IMR-90 (cell line): ENCODE data around the gene MAB21L1. TPM values are rescaled to one million over a fixed set of nuclear protein-coding genes. Genes with fewer than 3 reads are reported as not detected.

Experiments used
- ATAC-seq: fragments of 200-7000 bp; cut with Tn5 transposase; 2 replicates; pipeline ENCODE4 v1.9.1; 2020; ENCODE audit warnings: low read depth, mild to moderate bottlenecking, moderate library complexity
- BruUV-seq: library from RNA; stranded (reverse); fragments of 400-500 nt; replicated peaks from 2 replicates; lab custom pipeline; 2021; lab: Mats Ljungman, UMichigan
- CTCF ChIA-PET: fragments of 300-600 bp; formaldehyde crosslinking; extraction: SDS; loops from one replicate; lab custom pipeline; 2021; ENCODE audit warnings: antibody characterized with exemption; lab: Yijun Ruan, JAX
- POLR2A ChIA-PET: fragments of 300-600 bp; sonication (Branson Sonifier 250); formaldehyde crosslinking; loops from one replicate; lab custom pipeline; 2022; ENCODE audit warnings: antibody characterized with exemption; ENCODE audit not compliant: unreplicated experiment; lab: Charles Lee
- DNase-seq: peaks from one replicate; pipeline ENCODE4 v3.0.0; 2013
- H2AFZ ChIP-seq: replicated peaks from 2 replicates; pipeline ENCODE3; 2013; ENCODE audit warnings: low read length, mild to moderate bottlenecking; ENCODE audit not compliant: poor library complexity
- H2AK5ac ChIP-seq: 2 replicates; pipeline ENCODE4 v1.6.1; 2013; ENCODE audit warnings: low read depth, low read length, inconsistent platforms
- H2AK9ac ChIP-seq: replicated peaks from 2 replicates; pipeline ENCODE3; 2013; ENCODE audit warnings: mild to moderate bottlenecking, low read depth, low read length, moderate library complexity; ENCODE audit not compliant: poor library complexity
- H2BK120ac ChIP-seq: 2 replicates; pipeline ENCODE4 v1.6.1; 2013; ENCODE audit warnings: low read depth, low read length, inconsistent platforms
- H2BK15ac ChIP-seq: 3 replicates; pipeline ENCODE4 v1.6.1; 2013; ENCODE audit warnings: low read depth, low read length, inconsistent platforms
- H2BK20ac ChIP-seq: 2 replicates; pipeline ENCODE4 v1.6.1; 2013; ENCODE audit warnings: low read depth, mild to moderate bottlenecking, inconsistent platforms, low read length, moderate library complexity
- H2BK5ac ChIP-seq: 2 replicates; pipeline ENCODE4 v1.6.1; 2013; ENCODE audit warnings: mild to moderate bottlenecking, low read depth, low read length, inconsistent platforms; ENCODE audit not compliant: poor library complexity, severe bottlenecking
- H3K14ac ChIP-seq: replicated peaks from 2 replicates; pipeline ENCODE4 v1.6.1; 2013; ENCODE audit warnings: low read depth, low read length, inconsistent platforms
- H3K18ac ChIP-seq: 2 replicates; pipeline ENCODE4 v1.6.1; 2013; ENCODE audit warnings: low read depth, low read length, control low read depth
- H3K23ac ChIP-seq: 2 replicates; pipeline ENCODE4 v1.6.1; 2013; ENCODE audit warnings: low read depth, low read length, inconsistent platforms
- H3K27ac ChIP-seq: 2 replicates; pipeline ENCODE4 v1.5.1; 2013; ENCODE audit warnings: mild to moderate bottlenecking, control low read depth, low read length; ENCODE audit not compliant: insufficient read depth
- H3K27me3 ChIP-seq: 2 replicates; pipeline ENCODE4 v1.6.1; 2013; ENCODE audit warnings: low read length; ENCODE audit not compliant: control insufficient read depth, insufficient read depth
- H3K36me3 ChIP-seq: 2 replicates; pipeline ENCODE4 v1.6.1; 2013; ENCODE audit warnings: low read length, mixed read lengths; ENCODE audit not compliant: control insufficient read depth, insufficient read depth
- H3K4ac ChIP-seq: 2 replicates; pipeline ENCODE4 v1.6.1; 2013; ENCODE audit warnings: low read depth, low read length, inconsistent platforms
- H3K4me1 ChIP-seq: 2 replicates; pipeline ENCODE4 v1.6.1; 2013; ENCODE audit warnings: low read length, mixed read lengths; ENCODE audit not compliant: control insufficient read depth, insufficient read depth
- H3K4me2 ChIP-seq: 2 replicates; pipeline ENCODE4 v1.6.1; 2013; ENCODE audit warnings: low read depth, mild to moderate bottlenecking, control low read depth, low read length, moderate library complexity
- H3K4me3 ChIP-seq: 2 replicates; pipeline ENCODE4 v1.5.1; 2013; ENCODE audit warnings: low read depth, mild to moderate bottlenecking, control low read depth, low read length, moderate library complexity; ENCODE audit not compliant: insufficient read depth
- H3K56ac ChIP-seq: 2 replicates; pipeline ENCODE4 v1.6.1; 2013; ENCODE audit warnings: low read length, inconsistent platforms; ENCODE audit not compliant: insufficient read depth; ENCODE audit errors: extremely low read depth
- H3K79me1 ChIP-seq, 2 experiments: 2 replicates each; pipeline ENCODE4 v1.6.1; 2013; ENCODE audit warnings: low read length in 2 of 2, inconsistent platforms in 1 of 2, low read depth in 1 of 2
- H3K9ac ChIP-seq: 2 replicates; pipeline ENCODE4 v1.6.1; 2013; ENCODE audit warnings: low read depth, low read length, control low read depth
- H3K9me1 ChIP-seq: 2 replicates; pipeline ENCODE4 v1.6.1; 2013; ENCODE audit warnings: low read length, inconsistent platforms; ENCODE audit not compliant: insufficient read depth
- H3K9me3 ChIP-seq: 2 replicates; pipeline ENCODE4 v1.6.1; 2013; ENCODE audit warnings: low read length; ENCODE audit not compliant: control insufficient read depth, insufficient read depth
- H4K20me1 ChIP-seq: 2 replicates; pipeline ENCODE4 v1.6.1; 2013; ENCODE audit warnings: low read length, inconsistent platforms; ENCODE audit not compliant: insufficient read depth
- H4K5ac ChIP-seq: 2 replicates; pipeline ENCODE4 v1.6.1; 2013; ENCODE audit warnings: mild to moderate bottlenecking, low read depth, low read length, control low read depth
- H4K8ac ChIP-seq, 2 experiments: 2 replicates each; pipeline ENCODE4 v1.6.1; 2013; ENCODE audit warnings: low read depth in 2 of 2, low read length in 2 of 2, control low read depth in 1 of 2, inconsistent platforms in 1 of 2
- H4K91ac ChIP-seq: 2 replicates; pipeline ENCODE4 v1.6.1; 2013; ENCODE audit warnings: low read depth, low read length, inconsistent platforms; ENCODE audit not compliant: insufficient read depth
- BHLHE40 ChIP-seq: fragments of 150-350 bp; IDR thresholded peaks from 2 replicates; pipeline ENCODE4 v1.6.1; 2016; ENCODE audit warnings: mild to moderate bottlenecking, low read depth, low read length
- CEBPB ChIP-seq: IDR thresholded peaks from 2 replicates; pipeline ENCODE4 v1.6.1; 2012; ENCODE audit warnings: low read depth, low read length, improper control_type of control experiment
- FOS ChIP-seq: fragments of 150-350 bp; IDR thresholded peaks from 2 replicates; pipeline ENCODE4 v1.6.1; 2016; ENCODE audit warnings: low read depth, low read length
- MAFK ChIP-seq: IDR thresholded peaks from 2 replicates; pipeline ENCODE4 v1.6.1; 2012; ENCODE audit warnings: low read depth, low read length, improper control_type of control experiment
- MAZ ChIP-seq: IDR thresholded peaks from 2 replicates; pipeline ENCODE4 v1.6.1; 2012; ENCODE audit warnings: low read depth, mild to moderate bottlenecking, low read length, improper control_type of control experiment, moderate library complexity, borderline replicate concordance
- MXI1 ChIP-seq: IDR thresholded peaks from 2 replicates; pipeline ENCODE4 v1.6.1; 2012; ENCODE audit warnings: low read depth, mild to moderate bottlenecking, low read length, moderate library complexity, borderline replicate concordance
- NFE2L2 ChIP-seq: fragments of 150-350 bp; IDR thresholded peaks from 2 replicates; pipeline ENCODE4 v1.6.1; 2016; ENCODE audit warnings: low read depth, mild to moderate bottlenecking, low read length
- RAD21 ChIP-seq: IDR thresholded peaks from 2 replicates; pipeline ENCODE4 v1.6.1; 2012; ENCODE audit warnings: low read length, improper control_type of control experiment
- RCOR1 ChIP-seq: IDR thresholded peaks from 2 replicates; pipeline ENCODE4 v1.6.1; 2012; ENCODE audit warnings: mild to moderate bottlenecking, low read length, improper control_type of control experiment; ENCODE audit not compliant: insufficient replicate concordance
- SMC3 ChIP-seq: fragments of 150-350 bp; IDR thresholded peaks from 2 replicates; pipeline ENCODE4 v1.6.1; 2016; ENCODE audit warnings: low read depth, mild to moderate bottlenecking, antibody characterized with exemption, low read length, moderate library complexity
- USF2 ChIP-seq: fragments of 150-350 bp; IDR thresholded peaks from 2 replicates; pipeline ENCODE4 v1.6.1; 2017; ENCODE audit warnings: mild to moderate bottlenecking, antibody characterized with exemption, low read length, low read depth
- WGBS, 2 experiments: methylation state at CpG; one replicate each; pipeline versions ENCODE4 v1.1.5 to v1.1.7; 2013; ENCODE audit warnings: missing lambda C conversion rate in 2 of 2; ENCODE audit not compliant: insufficient read length in 1 of 2; ENCODE audit errors: extremely low coverage in 2 of 2; 5-methylcytosine and 5-hydroxymethylcytosine counted together
- dilution Hi-C: fragments of 300-500 bp; cut with HindIII; formaldehyde crosslinking; loops from one replicate; pipeline ENCODE4 v1.14.3; 2018; ENCODE audit warnings: low sequenced_read_pairs; ENCODE audit not compliant: unreplicated experiment
- in situ Hi-C: fragments of 300-500 bp; cut with MboI; formaldehyde crosslinking; loops from 3 replicates; pipeline ENCODE4 v1.14.3; 2019; ENCODE audit warnings: low sequenced_read_pairs, inconsistent platforms, mixed read lengths
- intact Hi-C: fragments of 100-400 bp; cut with micrococcal nuclease; formaldehyde crosslinking; loops from 2 replicates; pipeline ENCODE4 v1.10.0; 2022
- polyA plus RNA-seq, 3 experiments: library from polyadenylated mRNA; depleted of rRNA; stranded (reverse); fragments of >200 nt; gene quantifications; 2 replicates each; pipeline ENCODE4 v1.2.3, GENCODE V29; 2012; ENCODE audit warnings: low replicate concordance in 1 of 3
- total RNA-seq: library from RNA; depleted of rRNA; stranded (reverse); fragments of >200 nt; gene quantifications from 2 replicates; pipeline ENCODE4 v1.2.3, GENCODE V29; 2012
- TF ChIP-seq, protein P1 (sequence below): fragments of 150-350 bp; IDR thresholded peaks from 2 replicates; pipeline ENCODE4 v1.6.1; 2016; ENCODE audit warnings: low read depth, mild to moderate bottlenecking, low read length, moderate library complexity, borderline replicate concordance
- TF ChIP-seq, protein P2 (sequence below): conservative IDR thresholded peaks from 2 replicates; pipeline ENCODE4 v1.5.1; 2012; ENCODE audit warnings: mild to moderate bottlenecking, low read depth, low read length, improper control_type of control experiment

The MAB21L1 gene
- total and polyA plus RNA-seq, 2 of the 4 experiments (the other 2 are of a cell fraction), result 0.53 to 0.72 TPM

- H3K27ac ChIP-seq, result no peak overlapping the region
- no peak for ATAC-seq
Measured at GRCh38 chr13:35502456-35502855, 26.0 kb upstream of the MAB21L1 start.

More at GRCh38 chr13:35502456-35502855, 26.0 kb upstream of the MAB21L1 start:
- no peaks in the 10 kb centered on the region for H4K20me1 ChIP-seq
- H2BK5ac ChIP-seq, result no peak overlapping the region
- H3K18ac ChIP-seq, result no peak overlapping the region
- H3K27me3 ChIP-seq, result no peaks in the 10 kb centered on the region
- no TSS peak for BruUV-seq
- no peak overlapping the region for H3K4me2 ChIP-seq
- TF ChIP-seq BHLHE40 (no peak), MAZ (no peak), USF2 (no peak), MXI1 (no peak), RAD21 (no peak), FOS (no peak), SMC3 (no peak), RCOR1 (no peak), MAFK (no peak), CEBPB (no peak), NFE2L2 (no peak)
- TF ChIP-seq, protein P1, sequence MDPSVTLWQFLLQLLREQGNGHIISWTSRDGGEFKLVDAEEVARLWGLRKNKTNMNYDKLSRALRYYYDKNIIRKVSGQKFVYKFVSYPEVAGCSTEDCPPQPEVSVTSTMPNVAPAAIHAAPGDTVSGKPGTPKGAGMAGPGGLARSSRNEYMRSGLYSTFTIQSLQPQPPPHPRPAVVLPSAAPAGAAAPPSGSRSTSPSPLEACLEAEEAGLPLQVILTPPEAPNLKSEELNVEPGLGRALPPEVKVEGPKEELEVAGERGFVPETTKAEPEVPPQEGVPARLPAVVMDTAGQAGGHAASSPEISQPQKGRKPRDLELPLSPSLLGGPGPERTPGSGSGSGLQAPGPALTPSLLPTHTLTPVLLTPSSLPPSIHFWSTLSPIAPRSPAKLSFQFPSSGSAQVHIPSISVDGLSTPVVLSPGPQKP, result no peak
- TF ChIP-seq, protein P2, sequence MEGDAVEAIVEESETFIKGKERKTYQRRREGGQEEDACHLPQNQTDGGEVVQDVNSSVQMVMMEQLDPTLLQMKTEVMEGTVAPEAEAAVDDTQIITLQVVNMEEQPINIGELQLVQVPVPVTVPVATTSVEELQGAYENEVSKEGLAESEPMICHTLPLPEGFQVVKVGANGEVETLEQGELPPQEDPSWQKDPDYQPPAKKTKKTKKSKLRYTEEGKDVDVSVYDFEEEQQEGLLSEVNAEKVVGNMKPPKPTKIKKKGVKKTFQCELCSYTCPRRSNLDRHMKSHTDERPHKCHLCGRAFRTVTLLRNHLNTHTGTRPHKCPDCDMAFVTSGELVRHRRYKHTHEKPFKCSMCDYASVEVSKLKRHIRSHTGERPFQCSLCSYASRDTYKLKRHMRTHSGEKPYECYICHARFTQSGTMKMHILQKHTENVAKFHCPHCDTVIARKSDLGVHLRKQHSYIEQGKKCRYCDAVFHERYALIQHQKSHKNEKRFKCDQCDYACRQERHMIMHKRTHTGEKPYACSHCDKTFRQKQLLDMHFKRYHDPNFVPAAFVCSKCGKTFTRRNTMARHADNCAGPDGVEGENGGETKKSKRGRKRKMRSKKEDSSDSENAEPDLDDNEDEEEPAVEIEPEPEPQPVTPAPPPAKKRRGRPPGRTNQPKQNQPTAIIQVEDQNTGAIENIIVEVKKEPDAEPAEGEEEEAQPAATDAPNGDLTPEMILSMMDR, result no peak
- H3K9ac ChIP-seq, result no peak overlapping the region
- no peak overlapping the region for H2AK9ac ChIP-seq
- no peak overlapping the region for H2BK15ac ChIP-seq
- no peak overlapping the region for H3K4me3 ChIP-seq
- no peak overlapping the region for H3K23ac ChIP-seq
- POLR2A ChIA-PET, result no interaction called here
- WGBS, 2 experiments, result no CpG with 5 or more reads among the region's 3 CpGs
- intact Hi-C loops (no loop called here), in situ Hi-C loops (no loop called here), dilution Hi-C loops (no loop called here)
- no peak overlapping the region for H3K56ac ChIP-seq
- no peak overlapping the region for H2AFZ ChIP-seq
- H2BK20ac ChIP-seq, result no peak overlapping the region
- H2BK120ac ChIP-seq, result no peak overlapping the region
- no peaks in the 10 kb centered on the region for H3K4me1 ChIP-seq
- H3K9me1 ChIP-seq, result no peaks in the 10 kb centered on the region
- no peaks in the 10 kb centered on the region for H3K36me3 ChIP-seq
- H3K4ac ChIP-seq, result no peak overlapping the region
- H4K91ac ChIP-seq, result no peak overlapping the region
- no peak for DNase-seq
- no peak overlapping the region for H2AK5ac ChIP-seq
- no peaks in the 10 kb centered on the region for H3K9me3 ChIP-seq
- no peak overlapping the region for H4K5ac ChIP-seq
- CTCF ChIA-PET, result interaction anchor here (0.7 kb wide), 1 partner anchor 236 kb away, joined by 3 read pairs; no protein-coding TSS in a partner anchor
- no peaks in the 10 kb centered on the region for H3K79me1 ChIP-seq
- no peak overlapping the region for H4K8ac ChIP-seq
- H3K14ac ChIP-seq, result no peak overlapping the region
